ENCODE data around the gene CCR1. TPM values are rescaled to one million over a fixed set of nuclear protein-coding genes. Genes with fewer than 3 reads are reported as not detected.

CCR1 gene
- total RNA-seq, 1 experiment from 2014 or later, result 0.87 TPM

DNA sequence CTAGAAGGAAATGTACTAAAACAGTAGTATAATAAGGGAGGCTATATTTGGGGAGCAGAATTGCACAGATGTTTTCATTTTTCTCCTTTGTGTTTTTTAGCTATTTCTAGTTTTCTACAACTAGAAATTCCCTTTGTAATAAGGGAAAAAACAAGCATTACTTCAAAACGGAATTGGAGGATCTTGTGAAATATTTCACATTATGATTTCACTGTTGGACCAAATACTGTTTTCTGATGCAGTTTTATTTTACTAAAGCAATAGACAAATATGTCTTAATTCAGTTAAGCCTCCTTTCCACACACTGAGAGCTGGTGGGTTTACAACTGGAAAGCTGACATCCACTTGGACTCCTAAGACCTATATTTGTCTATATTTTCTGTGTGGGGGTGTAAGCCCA lies 7.3 kb downstream of the CCR1 start:
- no peaks in the 10 kb centered on the region for H3K4me1 Mint-ChIP-seq (ENCODE audit: low read depth, unreplicated experiment)
- H3K4me3 Mint-ChIP-seq (ENCODE audit: low read depth, unreplicated experiment), result no peak overlapping the region

DNA sequence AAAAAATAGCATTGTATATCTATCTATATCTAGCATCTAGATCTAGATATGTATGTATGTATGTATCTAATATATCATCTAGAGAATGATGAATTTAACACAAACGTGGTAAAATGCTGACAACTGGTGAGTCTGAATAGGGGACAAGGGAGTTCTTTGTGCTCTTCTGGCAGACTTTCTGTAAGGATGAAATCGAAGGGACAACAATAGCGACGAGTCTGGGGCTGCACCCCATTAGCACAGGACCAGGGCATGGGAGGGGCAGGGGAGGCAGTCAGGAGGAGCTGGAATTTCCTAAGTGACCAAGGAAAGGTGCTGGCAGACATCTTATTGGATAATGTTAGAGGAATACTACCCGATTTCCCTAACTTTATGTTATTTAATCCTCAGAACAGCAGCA lies 7.9 kb downstream of the CCR1 start:
- Mint-ChIP-seq H3K27ac (ENCODE audit: unreplicated experiment) (no peak overlapping the region), H3K27me3 (ENCODE audit: unreplicated experiment) (no peaks in the 10 kb centered on the region), H3K9me3 (ENCODE audit: low read depth, unreplicated experiment) (peaks cover 5% of the 10 kb centered on the region), H3K4me1 (ENCODE audit: low read depth, unreplicated experiment) (no peaks in the 10 kb centered on the region), H3K36me3 (ENCODE audit: insufficient read depth, unreplicated experiment) (no peaks in the 10 kb centered on the region), H3K4me3 (ENCODE audit: low read depth, unreplicated experiment) (no peak overlapping the region)
- BruUV-seq (replicated peaks), result no TSS peak
- intact Hi-C loops (cut with micrococcal nuclease; ENCODE audit: unreplicated experiment), result no loop called here
- DNase-seq, result no peak
- TF ChIP-seq, protein P1, sequence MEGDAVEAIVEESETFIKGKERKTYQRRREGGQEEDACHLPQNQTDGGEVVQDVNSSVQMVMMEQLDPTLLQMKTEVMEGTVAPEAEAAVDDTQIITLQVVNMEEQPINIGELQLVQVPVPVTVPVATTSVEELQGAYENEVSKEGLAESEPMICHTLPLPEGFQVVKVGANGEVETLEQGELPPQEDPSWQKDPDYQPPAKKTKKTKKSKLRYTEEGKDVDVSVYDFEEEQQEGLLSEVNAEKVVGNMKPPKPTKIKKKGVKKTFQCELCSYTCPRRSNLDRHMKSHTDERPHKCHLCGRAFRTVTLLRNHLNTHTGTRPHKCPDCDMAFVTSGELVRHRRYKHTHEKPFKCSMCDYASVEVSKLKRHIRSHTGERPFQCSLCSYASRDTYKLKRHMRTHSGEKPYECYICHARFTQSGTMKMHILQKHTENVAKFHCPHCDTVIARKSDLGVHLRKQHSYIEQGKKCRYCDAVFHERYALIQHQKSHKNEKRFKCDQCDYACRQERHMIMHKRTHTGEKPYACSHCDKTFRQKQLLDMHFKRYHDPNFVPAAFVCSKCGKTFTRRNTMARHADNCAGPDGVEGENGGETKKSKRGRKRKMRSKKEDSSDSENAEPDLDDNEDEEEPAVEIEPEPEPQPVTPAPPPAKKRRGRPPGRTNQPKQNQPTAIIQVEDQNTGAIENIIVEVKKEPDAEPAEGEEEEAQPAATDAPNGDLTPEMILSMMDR (IDR thresholded peaks at IDR 0.05; ENCODE audit: unreplicated experiment), result no peak
- CTCF ChIA-PET, result no interaction called here

More for the DNA sequence above, 7.3 kb downstream of the CCR1 start:
- intact Hi-C loops (cut with micrococcal nuclease; ENCODE audit: unreplicated experiment), result no loop called here
- no peaks in the 10 kb centered on the region for H3K27me3 Mint-ChIP-seq (ENCODE audit: unreplicated experiment)
- peaks cover 4% of the 10 kb centered on the region for H3K9me3 Mint-ChIP-seq (ENCODE audit: low read depth, unreplicated experiment)
- TF ChIP-seq, protein P1 (IDR thresholded peaks at IDR 0.05; ENCODE audit: unreplicated experiment), result no peak
- no peaks in the 10 kb centered on the region for H3K36me3 Mint-ChIP-seq (ENCODE audit: insufficient read depth, unreplicated experiment)
- CTCF ChIA-PET, result no interaction called here
- BruUV-seq (replicated peaks), result no TSS peak
- no peak for DNase-seq
- H3K27ac Mint-ChIP-seq (ENCODE audit: unreplicated experiment), result no peak overlapping the region

DNA sequence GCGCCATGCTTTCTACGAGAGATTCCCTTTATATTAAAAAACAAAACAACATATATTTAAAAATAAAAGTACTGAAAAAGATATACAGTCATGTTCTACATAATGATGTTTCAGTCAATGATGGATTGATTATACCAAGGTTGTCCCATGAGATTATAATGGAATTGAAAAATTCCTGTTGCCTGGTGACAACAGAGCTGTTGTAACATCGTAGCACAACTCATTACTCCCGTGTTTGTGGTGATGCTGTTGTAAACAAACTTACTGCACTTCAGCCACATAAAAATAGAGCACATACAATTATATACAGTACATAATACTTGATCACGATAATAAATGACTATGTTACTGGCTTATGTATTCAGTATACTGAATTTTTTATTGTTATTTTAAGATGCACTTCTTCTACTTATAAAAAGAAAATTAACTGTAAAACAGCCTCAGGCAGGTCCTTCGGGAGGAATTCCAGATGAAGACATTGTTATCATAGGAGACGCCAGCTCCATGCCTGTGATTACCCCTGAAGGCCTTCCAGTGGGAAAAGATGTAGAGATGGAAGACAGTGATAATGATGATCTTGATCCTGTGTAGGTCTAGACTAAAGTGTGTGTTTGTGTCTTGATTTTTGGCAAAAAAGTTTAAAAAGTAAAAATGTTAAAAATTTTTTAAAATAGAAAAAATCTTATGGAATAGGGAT lies 11.7 kb downstream of the CCR1 start:
- Mint-ChIP-seq H3K27ac (ENCODE audit: unreplicated experiment) (no peak overlapping the region), H3K27me3 (ENCODE audit: unreplicated experiment) (no peaks in the 10 kb centered on the region), H3K4me3 (ENCODE audit: low read depth, unreplicated experiment) (no peak overlapping the region), H3K4me1 (ENCODE audit: low read depth, unreplicated experiment) (no peaks in the 10 kb centered on the region), H3K36me3 (ENCODE audit: insufficient read depth, unreplicated experiment) (no peaks in the 10 kb centered on the region), H3K9me3 (ENCODE audit: low read depth, unreplicated experiment) (peaks cover 14% of the 10 kb centered on the region)
- TF ChIP-seq, protein P1 (IDR thresholded peaks at IDR 0.05; ENCODE audit: unreplicated experiment), result no peak
- DNase-seq, result no peak
- intact Hi-C loops (cut with micrococcal nuclease; ENCODE audit: unreplicated experiment), result no loop called here
- no TSS peak for BruUV-seq (replicated peaks)
- CTCF ChIA-PET, result no interaction called here

DNA sequence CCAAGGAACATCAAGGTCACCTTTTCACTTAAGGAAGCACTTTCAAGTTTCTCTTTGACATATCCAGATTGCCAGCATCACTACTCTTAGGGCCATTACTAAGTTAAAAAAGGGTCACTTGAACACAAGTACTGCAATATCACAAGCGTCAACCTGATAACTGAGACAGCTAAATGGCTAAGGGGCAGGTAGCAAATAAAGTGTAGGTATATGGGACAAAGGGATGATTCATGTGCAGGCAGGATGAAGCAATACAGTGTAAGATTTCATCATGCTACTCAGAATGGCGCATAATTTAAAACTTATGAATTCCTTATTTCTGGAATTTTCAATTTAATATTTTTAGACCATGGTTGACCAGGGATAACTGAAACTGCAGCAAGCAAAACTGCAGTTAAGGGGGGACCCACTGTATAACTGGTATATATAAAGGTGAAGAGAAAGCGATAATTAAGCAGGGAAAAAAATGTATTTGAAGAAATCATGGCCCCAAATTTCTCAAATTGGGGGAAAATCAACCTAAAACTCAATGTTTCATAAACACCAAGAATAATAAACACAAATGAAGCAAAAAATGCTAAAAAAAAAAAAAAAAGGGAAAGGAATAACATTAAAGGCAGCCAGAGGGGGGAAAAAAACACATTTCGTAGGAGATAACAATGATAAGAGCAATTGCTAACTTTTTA lies 13.1 kb downstream of the CCR1 start:
- intact Hi-C loops (cut with micrococcal nuclease; ENCODE audit: unreplicated experiment), result no loop called here
- no TSS peak for BruUV-seq (replicated peaks)
- peaks cover 14% of the 10 kb centered on the region for H3K9me3 Mint-ChIP-seq (ENCODE audit: low read depth, unreplicated experiment)
- H3K4me1 Mint-ChIP-seq (ENCODE audit: low read depth, unreplicated experiment), result no peaks in the 10 kb centered on the region
- peak overlapping the region; percentile 38 for H3K27ac Mint-ChIP-seq (ENCODE audit: unreplicated experiment)
- CTCF ChIA-PET, result no interaction called here
- TF ChIP-seq, protein P1 (IDR thresholded peaks at IDR 0.05; ENCODE audit: unreplicated experiment), result no peak
- no peaks in the 10 kb centered on the region for H3K27me3 Mint-ChIP-seq (ENCODE audit: unreplicated experiment)
- H3K4me3 Mint-ChIP-seq (ENCODE audit: low read depth, unreplicated experiment), result no peak overlapping the region
- H3K36me3 Mint-ChIP-seq (ENCODE audit: insufficient read depth, unreplicated experiment), result no peaks in the 10 kb centered on the region
- DNase-seq, result no peak
